ENCODE results near the gene PSMD1.

DNA sequence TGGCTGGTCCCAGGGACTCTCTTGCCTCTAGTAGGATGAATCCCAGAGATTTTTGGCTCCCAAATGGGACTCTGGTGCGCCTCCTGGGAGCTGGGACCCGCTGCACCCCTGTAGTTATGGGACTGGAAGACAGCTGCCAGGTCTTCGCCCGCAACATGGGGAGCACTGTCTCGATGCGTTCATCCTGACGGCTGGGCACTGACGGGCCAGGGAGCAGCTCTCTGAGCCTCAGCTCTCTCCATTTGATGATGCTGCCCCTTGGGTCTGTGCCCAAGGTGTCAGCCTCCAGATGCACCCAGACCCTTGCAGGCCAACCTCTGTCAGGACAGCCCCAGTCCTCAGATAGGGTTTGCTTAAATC lies 132.5 kb downstream of the PSMD1 start:
- TF ChIP-seq, protein P1, sequence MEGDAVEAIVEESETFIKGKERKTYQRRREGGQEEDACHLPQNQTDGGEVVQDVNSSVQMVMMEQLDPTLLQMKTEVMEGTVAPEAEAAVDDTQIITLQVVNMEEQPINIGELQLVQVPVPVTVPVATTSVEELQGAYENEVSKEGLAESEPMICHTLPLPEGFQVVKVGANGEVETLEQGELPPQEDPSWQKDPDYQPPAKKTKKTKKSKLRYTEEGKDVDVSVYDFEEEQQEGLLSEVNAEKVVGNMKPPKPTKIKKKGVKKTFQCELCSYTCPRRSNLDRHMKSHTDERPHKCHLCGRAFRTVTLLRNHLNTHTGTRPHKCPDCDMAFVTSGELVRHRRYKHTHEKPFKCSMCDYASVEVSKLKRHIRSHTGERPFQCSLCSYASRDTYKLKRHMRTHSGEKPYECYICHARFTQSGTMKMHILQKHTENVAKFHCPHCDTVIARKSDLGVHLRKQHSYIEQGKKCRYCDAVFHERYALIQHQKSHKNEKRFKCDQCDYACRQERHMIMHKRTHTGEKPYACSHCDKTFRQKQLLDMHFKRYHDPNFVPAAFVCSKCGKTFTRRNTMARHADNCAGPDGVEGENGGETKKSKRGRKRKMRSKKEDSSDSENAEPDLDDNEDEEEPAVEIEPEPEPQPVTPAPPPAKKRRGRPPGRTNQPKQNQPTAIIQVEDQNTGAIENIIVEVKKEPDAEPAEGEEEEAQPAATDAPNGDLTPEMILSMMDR (optimal IDR thresholded peaks at IDR 0.05 in 1 of 3, IDR thresholded peaks at IDR 0.05 in 1 of 3, conservative IDR thresholded peaks at IDR 0.05 in 1 of 3; ENCODE audit: extremely low read depth in 1 of 3, insufficient read depth in 2 of 3, low read length in 3 of 3), result no peak
- no peak for TF ChIP-seq EZH2 (IDR thresholded peaks at IDR 0.05; ENCODE audit: low read length)
